ENCODE measurements around the gene TEK.

- TF ChIP-seq CTCF (IDR thresholded peaks at IDR 0.05) (no peak), POLR2A (IDR thresholded peaks at IDR 0.05; ENCODE audit: low read depth) (no peak), EP300 (IDR thresholded peaks at IDR 0.05) (no peak), POLR2AphosphoS5 (IDR thresholded peaks at IDR 0.05) (no peak)
Observed at GRCh38 chr9:27183131-27183530, 74.1 kb downstream of the TEK start.
